Measurements from ENCODE around the gene NTM.

DNA sequence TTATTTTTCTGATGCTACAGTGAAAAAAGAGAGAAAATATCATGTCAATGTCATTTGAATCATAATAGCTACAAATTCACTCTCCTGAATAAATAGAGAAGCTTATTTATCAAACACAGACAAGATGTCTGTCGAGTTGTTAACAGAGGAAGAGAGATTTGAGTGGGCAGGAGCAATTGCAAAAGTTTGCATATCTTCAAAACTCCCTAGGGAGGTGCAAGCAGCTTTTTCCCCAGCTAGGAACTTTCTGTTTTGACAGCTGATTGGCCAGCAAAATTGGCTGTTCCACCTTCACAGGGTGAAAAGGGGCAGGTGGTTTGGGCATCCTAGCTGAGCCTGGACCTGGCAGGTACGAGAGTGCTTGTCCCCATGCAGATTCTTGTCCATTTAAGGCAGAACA is 98.2 kb downstream of the NTM start:
- TF ChIP-seq, protein P1, sequence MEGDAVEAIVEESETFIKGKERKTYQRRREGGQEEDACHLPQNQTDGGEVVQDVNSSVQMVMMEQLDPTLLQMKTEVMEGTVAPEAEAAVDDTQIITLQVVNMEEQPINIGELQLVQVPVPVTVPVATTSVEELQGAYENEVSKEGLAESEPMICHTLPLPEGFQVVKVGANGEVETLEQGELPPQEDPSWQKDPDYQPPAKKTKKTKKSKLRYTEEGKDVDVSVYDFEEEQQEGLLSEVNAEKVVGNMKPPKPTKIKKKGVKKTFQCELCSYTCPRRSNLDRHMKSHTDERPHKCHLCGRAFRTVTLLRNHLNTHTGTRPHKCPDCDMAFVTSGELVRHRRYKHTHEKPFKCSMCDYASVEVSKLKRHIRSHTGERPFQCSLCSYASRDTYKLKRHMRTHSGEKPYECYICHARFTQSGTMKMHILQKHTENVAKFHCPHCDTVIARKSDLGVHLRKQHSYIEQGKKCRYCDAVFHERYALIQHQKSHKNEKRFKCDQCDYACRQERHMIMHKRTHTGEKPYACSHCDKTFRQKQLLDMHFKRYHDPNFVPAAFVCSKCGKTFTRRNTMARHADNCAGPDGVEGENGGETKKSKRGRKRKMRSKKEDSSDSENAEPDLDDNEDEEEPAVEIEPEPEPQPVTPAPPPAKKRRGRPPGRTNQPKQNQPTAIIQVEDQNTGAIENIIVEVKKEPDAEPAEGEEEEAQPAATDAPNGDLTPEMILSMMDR (IDR thresholded peaks at IDR 0.05; ENCODE audit: low read length), result no peak
- TF ChIP-seq EZH2 (IDR thresholded peaks at IDR 0.05; ENCODE audit: borderline replicate concordance, low read length), result no peak

Data from OCI-LY1 (cell line).